Left hindlimb (tissue), 1 donor: ENCODE measurements around the gene FAM117A.
"Not testable (repeated sequence)": the region's sequence is repeated elsewhere in the genome, so short reads cannot be mapped to it uniquely, and the experiment has no call there.

Experiments
- DNase-seq: peaks from one replicate; pipeline ENCODE4 v3.0.0-alpha.2; 2018

The FAM117A gene

GRCh38 chr17:49739641-49740271, 24.2 kb downstream of the FAM117A start:
- peak; percentile 55 for DNase-seq

- DNase-seq, result no peak
Observed at GRCh38 chr17:49738456-49739163, 25.3 kb downstream of the FAM117A start.

- DNase-seq, result no peak
Observed at GRCh38 chr17:49734515-49735490, 29.1 kb downstream of the FAM117A start.

GRCh38 chr17:49731435-49731831, 32.5 kb downstream of the FAM117A start:
- DNase-seq, result no peak

- DNase-seq, result no peak
Observed at GRCh38 chr17:49730785-49731434, 33.0 kb downstream of the FAM117A start.

GRCh38 chr17:49730078-49730784, 33.7 kb downstream of the FAM117A start:
- peak; percentile 82 for DNase-seq

GRCh38 chr17:49729069-49729468, 34.9 kb downstream of the FAM117A start:
- no peak for DNase-seq

- no peak for DNase-seq
Observed at GRCh38 chr17:49728425-49728824, 35.5 kb downstream of the FAM117A start.

GRCh38 chr17:49727380-49727779, 36.6 kb downstream of the FAM117A start:
- peak; percentile 61 for DNase-seq

GRCh38 chr17:49725452-49726130, 38.3 kb downstream of the FAM117A start:
- DNase-seq, result no peak

GRCh38 chr17:49724552-49724951, 39.4 kb downstream of the FAM117A start:
- not testable (repeated sequence) for DNase-seq

- peak; percentile 82 for DNase-seq
Observed at GRCh38 chr17:49723423-49723822, 40.5 kb downstream of the FAM117A start.

- DNase-seq, result no peak
Observed at GRCh38 chr17:49722066-49722465, 41.9 kb downstream of the FAM117A start.

- no peak for DNase-seq
Observed at GRCh38 chr17:49717371-49717861, 46.5 kb downstream of the FAM117A start.

- DNase-seq, result no peak
Observed at GRCh38 chr17:49716668-49717364, 47.1 kb downstream of the FAM117A start.

GRCh38 chr17:49715717-49716279, 48.1 kb downstream of the FAM117A start:
- DNase-seq, result no peak

- no peak for DNase-seq
Observed at GRCh38 chr17:49715216-49715615, 48.7 kb downstream of the FAM117A start.

GRCh38 chr17:49708515-49709183, 55.3 kb downstream of the FAM117A start:
- no peak for DNase-seq

- DNase-seq, result peak; percentile 99
Observed at GRCh38 chr17:49707608-49708514, 56.1 kb downstream of the FAM117A start, which contains the start of gene SLC35B1. Gene SLC35B1 (minus strand): TSS chr17:49707964. CDS start chr17:49707833, 131 bp downstream.
